ENCODE measurements around the gene TACO1.
A peak's percentile ranks its signal among the peaks of the same experiment; 100 is the strongest.

TACO1 gene

GRCh38 chr17:63624531-63624880 is 23.8 kb downstream of the TACO1 start:
- no peak overlapping the region for H3K4me3 ChIP-seq (replicated peaks in 1 of 2; ENCODE audit: low read depth in 2 of 2, low read length in 2 of 2)
- DNase-seq (ENCODE audit: low read depth in 2 of 2) = no peak
- TF ChIP-seq, protein P1, sequence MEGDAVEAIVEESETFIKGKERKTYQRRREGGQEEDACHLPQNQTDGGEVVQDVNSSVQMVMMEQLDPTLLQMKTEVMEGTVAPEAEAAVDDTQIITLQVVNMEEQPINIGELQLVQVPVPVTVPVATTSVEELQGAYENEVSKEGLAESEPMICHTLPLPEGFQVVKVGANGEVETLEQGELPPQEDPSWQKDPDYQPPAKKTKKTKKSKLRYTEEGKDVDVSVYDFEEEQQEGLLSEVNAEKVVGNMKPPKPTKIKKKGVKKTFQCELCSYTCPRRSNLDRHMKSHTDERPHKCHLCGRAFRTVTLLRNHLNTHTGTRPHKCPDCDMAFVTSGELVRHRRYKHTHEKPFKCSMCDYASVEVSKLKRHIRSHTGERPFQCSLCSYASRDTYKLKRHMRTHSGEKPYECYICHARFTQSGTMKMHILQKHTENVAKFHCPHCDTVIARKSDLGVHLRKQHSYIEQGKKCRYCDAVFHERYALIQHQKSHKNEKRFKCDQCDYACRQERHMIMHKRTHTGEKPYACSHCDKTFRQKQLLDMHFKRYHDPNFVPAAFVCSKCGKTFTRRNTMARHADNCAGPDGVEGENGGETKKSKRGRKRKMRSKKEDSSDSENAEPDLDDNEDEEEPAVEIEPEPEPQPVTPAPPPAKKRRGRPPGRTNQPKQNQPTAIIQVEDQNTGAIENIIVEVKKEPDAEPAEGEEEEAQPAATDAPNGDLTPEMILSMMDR (IDR thresholded peaks at IDR 0.05; ENCODE audit: low read depth, low read length) = no peak

DNA sequence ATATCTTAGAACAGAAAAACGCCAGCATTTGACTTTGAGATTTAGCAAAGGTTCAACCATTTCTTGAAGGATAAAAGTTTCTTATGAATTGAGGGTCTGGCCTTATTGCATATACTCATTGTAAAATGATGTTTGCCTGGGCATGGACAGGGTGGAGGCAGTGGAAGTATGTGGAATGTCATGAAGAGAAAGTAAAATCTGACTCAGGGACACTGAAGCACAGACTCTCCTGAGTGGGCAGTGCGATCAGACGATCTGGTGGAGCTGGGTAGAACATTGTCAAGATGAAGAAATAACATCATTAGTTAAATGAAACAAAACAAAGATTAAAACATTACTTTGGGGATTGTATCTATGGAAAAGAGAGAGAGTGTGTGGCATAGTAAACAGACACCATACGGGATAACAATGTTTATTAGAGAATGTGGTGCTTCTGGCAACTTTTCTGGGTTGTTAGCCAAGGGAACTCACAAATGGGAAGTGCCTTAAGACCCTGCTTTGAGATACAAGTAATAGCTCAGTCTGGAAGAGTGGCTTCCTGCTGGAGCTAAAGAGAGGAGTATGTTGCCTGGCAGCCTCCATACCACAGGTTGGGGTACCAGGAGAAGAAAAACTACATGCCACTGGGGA is 26.0 kb downstream of the TACO1 start:
- peak; percentile 41 to 51 for DNase-seq (ENCODE audit: low read depth in 2 of 2)
- TF ChIP-seq, protein P1 (IDR thresholded peaks at IDR 0.05; ENCODE audit: low read depth, low read length) = no peak
- no peak overlapping the region for H3K4me3 ChIP-seq (replicated peaks in 1 of 2; ENCODE audit: low read depth in 2 of 2, low read length in 2 of 2)

DNA sequence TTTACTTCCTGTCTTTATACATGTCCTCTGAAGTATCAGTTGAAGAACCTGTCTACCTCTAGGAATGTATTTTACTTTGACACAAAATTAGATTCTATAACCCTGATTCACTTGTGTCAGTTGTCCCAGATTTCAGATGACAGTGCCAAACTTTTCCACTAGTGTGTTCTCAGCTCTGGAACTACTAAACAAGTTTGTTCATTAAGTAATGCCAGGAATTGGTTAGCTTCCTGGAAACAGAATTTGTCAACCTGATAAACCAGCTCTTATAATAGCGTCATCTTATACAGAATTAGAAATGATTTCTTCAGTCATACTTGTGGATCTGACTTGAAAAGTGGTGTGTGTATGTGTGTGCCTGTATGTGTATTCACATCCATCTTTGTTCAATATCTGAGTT is 28.9 kb downstream of the TACO1 start:
- TF ChIP-seq, protein P1 (IDR thresholded peaks at IDR 0.05; ENCODE audit: low read depth, low read length) = no peak
- peak in 1 of 2 donors; percentile 43 for DNase-seq (ENCODE audit: low read depth in 2 of 2)
- no peak overlapping the region for H3K4me3 ChIP-seq (replicated peaks in 1 of 2; ENCODE audit: low read depth in 2 of 2, low read length in 2 of 2)

DNA sequence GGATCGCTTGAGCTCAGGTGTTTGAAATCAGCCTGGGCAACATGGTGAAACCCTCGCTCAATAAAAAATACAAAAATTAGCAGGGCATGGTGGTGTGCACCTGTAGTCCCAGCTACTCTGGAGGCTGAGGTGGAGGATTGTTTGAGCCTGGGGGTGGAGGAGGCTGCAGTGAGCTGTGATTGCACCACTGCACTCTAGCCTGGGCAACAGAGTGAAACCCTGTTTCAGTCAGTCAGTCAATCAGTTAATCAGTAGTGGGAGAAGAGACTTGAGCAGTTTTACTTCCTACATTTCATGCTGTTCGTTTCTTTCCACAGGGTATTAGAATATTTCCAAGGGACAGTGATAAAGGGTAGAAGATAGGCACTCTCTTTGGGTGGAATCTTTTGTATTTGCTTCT is 30.4 kb downstream of the TACO1 start:
- TF ChIP-seq, protein P1 (IDR thresholded peaks at IDR 0.05; ENCODE audit: low read depth, low read length) = no peak
- no peak for DNase-seq (ENCODE audit: low read depth in 2 of 2)
- no peak overlapping the region for H3K4me3 ChIP-seq (replicated peaks in 1 of 2; ENCODE audit: low read depth in 2 of 2, low read length in 2 of 2)

DNA sequence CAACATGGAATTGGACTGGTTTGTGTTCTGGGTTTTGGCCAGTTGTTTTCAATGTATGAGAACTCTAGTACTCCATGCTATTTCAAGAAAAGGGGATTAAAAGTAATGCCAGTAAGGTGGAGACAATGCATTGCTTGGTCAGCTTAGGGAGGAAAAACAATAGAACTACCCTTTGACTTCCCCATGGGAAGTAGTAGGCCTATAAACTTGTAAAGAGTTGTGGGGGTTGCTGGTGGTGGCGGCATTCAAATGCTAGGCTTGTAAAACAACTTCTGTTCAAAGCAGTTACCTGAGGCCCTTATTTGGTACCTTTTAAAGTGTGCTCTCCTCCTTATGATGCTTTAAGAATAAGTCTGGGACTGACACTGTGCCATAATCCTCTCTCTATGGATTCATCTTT is 30.9 kb downstream of the TACO1 start:
- TF ChIP-seq, protein P1 (IDR thresholded peaks at IDR 0.05; ENCODE audit: low read depth, low read length) = no peak
- H3K4me3 ChIP-seq (replicated peaks in 1 of 2; ENCODE audit: low read depth in 2 of 2, low read length in 2 of 2) = no peak overlapping the region

DNA sequence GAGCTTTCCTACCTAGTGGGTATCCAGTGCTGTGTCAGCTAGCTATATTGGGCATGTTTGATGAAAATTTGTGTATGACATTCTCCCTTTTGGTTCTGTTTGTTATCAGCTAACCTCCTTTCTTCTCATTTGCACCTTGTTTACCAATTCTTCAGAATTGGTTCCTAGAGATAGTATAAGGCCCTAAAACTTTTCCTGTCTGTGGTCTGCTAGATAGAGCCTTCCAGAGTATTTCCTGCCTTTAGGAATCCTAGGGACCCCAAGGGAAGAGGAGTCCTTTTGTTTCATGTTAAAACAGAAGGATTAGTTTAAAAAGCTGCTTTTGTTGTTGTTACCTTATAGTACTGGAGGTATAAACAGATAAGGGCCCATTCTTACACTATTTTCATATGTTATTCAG is 33.0 kb downstream of the TACO1 start:
- TF ChIP-seq, protein P1 (IDR thresholded peaks at IDR 0.05; ENCODE audit: low read depth, low read length) = no peak
- H3K4me3 ChIP-seq (replicated peaks in 1 of 2; ENCODE audit: low read depth in 2 of 2, low read length in 2 of 2) = no peak overlapping the region
- DNase-seq (ENCODE audit: low read depth in 2 of 2) = no peak

More for the DNA sequence above, 30.9 kb downstream of the TACO1 start:
- DNase-seq (ENCODE audit: low read depth in 2 of 2) = no peak

DNA sequence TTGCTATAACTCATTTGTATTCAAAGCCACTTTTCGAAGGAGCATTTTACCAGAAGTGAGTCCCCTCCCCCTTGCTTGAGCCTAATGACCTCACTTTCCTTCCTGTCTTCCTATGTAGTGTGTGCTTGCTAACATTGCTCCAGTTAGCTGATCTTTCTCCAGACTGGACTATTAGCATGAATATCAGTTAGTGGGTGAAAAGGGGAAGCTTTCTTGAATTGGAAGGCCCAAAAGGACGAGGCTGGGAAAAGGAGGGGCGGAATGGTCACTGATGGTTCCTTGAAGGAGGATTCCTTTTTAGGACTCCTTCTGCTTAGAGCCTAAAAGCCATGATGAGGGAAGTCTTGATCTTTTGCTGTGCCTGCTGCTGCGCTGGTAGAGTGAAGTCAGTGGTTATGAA is 33.5 kb downstream of the TACO1 start:
- TF ChIP-seq, protein P1 (IDR thresholded peaks at IDR 0.05; ENCODE audit: low read depth, low read length) = no peak
- no peak overlapping the region for H3K4me3 ChIP-seq (replicated peaks in 1 of 2; ENCODE audit: low read depth in 2 of 2, low read length in 2 of 2)
- DNase-seq (ENCODE audit: low read depth in 2 of 2) = peak; percentile 32 to 52

Data from cardiac fibroblast (primary cell).